T-cell (primary cell): ENCODE results near the gene MEX3C. TPM values are rescaled to one million over a fixed set of nuclear protein-coding genes. Genes with fewer than 3 reads are reported as not detected.

Experiments used
- ATAC-seq, 4 experiments: fragments of 200-7000 bp in 3 of 4; fragments of 150-1000 bp in 1 of 4; cut with Tn5 transposase; replicated peaks in 1 of 4; 1 replicate in 3 of 4; 2 replicates in 1 of 4; pipeline ENCODE4 v1.10.0; 2021; ENCODE audit warnings: moderate library complexity in 3 of 4, mild to moderate bottlenecking in 2 of 4, moderate number of reproducible peaks in 1 of 4
- CTCF ChIA-PET, 2 donors: fragments of 300-600 bp; sonication (Branson Sonifier 250); formaldehyde crosslinking; loops; one replicate each; lab custom pipeline; 2022; ENCODE audit warnings: antibody characterized with exemption in 2 of 2; lab: Charles Lee
- POLR2A ChIA-PET, 2 donors: fragments of 300-600 bp; sonication (Branson Sonifier 250); formaldehyde crosslinking; loops; one replicate each; lab custom pipeline; 2022; ENCODE audit warnings: antibody characterized with exemption in 2 of 2; lab: Charles Lee
- DNase-seq, 35 experiments: peaks; one replicate each; pipeline versions ENCODE4 v3.0.0 to v3.0.0-alpha.2; 2013 to 2023
- H3K27ac ChIP-seq: one replicate; pipeline ENCODE4 v1.5.1; 2013; ENCODE audit warnings: low read length
- H3K27me3 ChIP-seq, 2 experiments: replicated peaks in 1 of 2; 1 replicate in 1 of 2; 2 replicates in 1 of 2; pipeline versions ENCODE4 v1.6.1 to v1.7.0; 2013; ENCODE audit warnings: low read length in 1 of 2, mixed read lengths in 1 of 2; ENCODE audit not compliant: control insufficient read depth in 2 of 2, insufficient read depth in 2 of 2; ENCODE audit errors: extremely low read depth in 1 of 2
- H3K36me3 ChIP-seq, 2 donors: 1 replicate in 1 of 2; 2 replicates in 1 of 2; pipeline versions ENCODE4 v1.6.1 to v1.7.0; 2013; ENCODE audit warnings: low read length in 1 of 2; ENCODE audit not compliant: control insufficient read depth in 2 of 2, insufficient read depth in 1 of 2; ENCODE audit errors: extremely low read depth in 1 of 2
- H3K4me1 ChIP-seq, 2 experiments: 1 replicate in 1 of 2; 2 replicates in 1 of 2; pipeline versions ENCODE4 v1.6.1 to v1.7.0; 2013; ENCODE audit warnings: low read length in 2 of 2, mixed read lengths in 1 of 2; ENCODE audit not compliant: insufficient read depth in 2 of 2, control insufficient read depth in 1 of 2; ENCODE audit errors: extremely low read depth in 1 of 2
- H3K4me3 ChIP-seq, 2 donors: 1 replicate in 1 of 2; 2 replicates in 1 of 2; pipeline versions ENCODE4 v1.5.1 to v1.7.0; 2013; ENCODE audit warnings: mild to moderate bottlenecking in 2 of 2, low read length in 1 of 2, moderate library complexity in 1 of 2; ENCODE audit not compliant: control insufficient read depth in 1 of 2; ENCODE audit errors: extremely low read depth in 1 of 2
- H3K9me3 ChIP-seq: 2 replicates; pipeline ENCODE4 v1.7.0; 2013
- H3K27ac Mint-ChIP-seq, 2 donors: one replicate each; pipeline ENCODE4 v1.8.0; 2020 to 2021; ENCODE audit warnings: mild to moderate bottlenecking in 2 of 2, mixed read lengths in 2 of 2
- H3K27me3 Mint-ChIP-seq, 2 donors: one replicate each; pipeline ENCODE4 v1.8.0; 2021 to 2022; ENCODE audit warnings: mixed read lengths in 2 of 2
- H3K36me3 Mint-ChIP-seq: one replicate; pipeline ENCODE4 v1.8.0; 2021; ENCODE audit warnings: mixed read lengths
- H3K4me1 Mint-ChIP-seq, 3 donors: one replicate each; pipeline ENCODE4 v1.8.0; 2020 to 2022; ENCODE audit warnings: mixed read lengths in 3 of 3, mild to moderate bottlenecking in 1 of 3
- H3K4me3 Mint-ChIP-seq, 3 donors: one replicate each; pipeline ENCODE4 v1.8.0; 2020 to 2022; ENCODE audit warnings: mild to moderate bottlenecking in 3 of 3, mixed read lengths in 3 of 3, moderate library complexity in 3 of 3
- H3K9me3 Mint-ChIP-seq, 3 donors: one replicate each; pipeline ENCODE4 v1.8.0; 2020 to 2022; ENCODE audit warnings: mixed read lengths in 3 of 3
- WGBS: methylation state at CpG from one replicate; pipeline ENCODE4 v1.1.5; 2013; ENCODE audit warnings: missing lambda C conversion rate; ENCODE audit not compliant: insufficient coverage; 5-methylcytosine and 5-hydroxymethylcytosine counted together
- total RNA-seq, 35 experiments: library from RNA in 6 of 35; stranded (reverse) in 6 of 35; fragments of 120-200 nt in 1 of 35; gene quantifications; one replicate each; pipeline versions ENCODE4 v1.2.1 to v1.2.4 and lab custom pipeline; 2013 to 2026

MEX3C gene
- total RNA-seq, 5 donors from 2014 or later (not counting 1 experiment from before 2014, with no cell fraction given), result 45.3 to 64.2 (median 52.0) TPM

- DNase-seq, result no peak
- no peaks in the 10 kb centered on the region for H3K9me3 ChIP-seq
- H3K36me3 Mint-ChIP-seq, result peaks cover 30% of the 10 kb centered on the region
- H3K27ac ChIP-seq, result no peak overlapping the region
- ChIA-PET CTCF (interaction anchor here in 1 of 2 donors (0.6 to 1.0 kb wide), 2 partner anchors 12 to 22 kb away, joined by 3 to 5 read pairs; no protein-coding TSS in a partner anchor), POLR2A (no interaction called here)
- H3K4me1 Mint-ChIP-seq, result peaks cover 39 to 54% (median 52%) of the 10 kb centered on the region in 3 donors
- H3K4me3 Mint-ChIP-seq, result no peak overlapping the region
- peak overlapping the region; percentile 13 to 73 for H3K27ac Mint-ChIP-seq
- H3K36me3 ChIP-seq, result peaks cover 0 to 15% of the 10 kb centered on the region in 2 donors
- no peaks in the 10 kb centered on the region for H3K27me3 Mint-ChIP-seq
- ATAC-seq, result no peak
- no peaks in the 10 kb centered on the region for H3K9me3 Mint-ChIP-seq
- H3K4me3 ChIP-seq, result no peak overlapping the region
- peaks cover 4 to 7% of the 10 kb centered on the region in 2 experiments for H3K4me1 ChIP-seq
- H3K27me3 ChIP-seq, result no peaks in the 10 kb centered on the region
- no CpG with 5 or more reads among the region's 1 CpG for WGBS
Observed at GRCh38 chr18:51171625-51172259, 25.7 kb downstream of the MEX3C start.

DNA sequence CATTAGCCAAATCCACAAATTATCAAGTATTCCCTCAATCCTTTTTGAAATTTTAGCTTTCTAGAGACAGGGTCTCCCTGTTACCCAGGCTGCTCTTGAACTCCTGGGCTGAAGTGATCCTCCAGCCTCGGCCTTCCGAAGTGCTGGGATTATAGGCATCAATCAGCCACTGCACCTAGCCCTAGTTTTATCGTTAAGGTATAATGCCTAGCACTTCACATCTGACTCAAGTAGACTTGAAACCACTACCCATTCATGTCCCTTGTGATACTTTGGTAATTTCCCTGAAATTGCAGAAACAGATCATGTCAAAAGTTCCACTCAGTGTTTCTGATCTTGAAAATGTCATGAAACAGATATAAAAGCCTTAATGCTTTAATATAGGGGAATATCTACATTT is 26.3 kb downstream of the MEX3C start:
- ChIA-PET POLR2A (no interaction called here), CTCF (no interaction called here)
- Mint-ChIP-seq H3K36me3 (peaks cover 25% of the 10 kb centered on the region), H3K27ac (peak overlapping the region; percentile 22 to 49), H3K27me3 (no peaks in the 10 kb centered on the region), H3K9me3 (no peaks in the 10 kb centered on the region), H3K4me1 (peaks cover 34 to 52% (median 50%) of the 10 kb centered on the region in 3 donors), H3K4me3 (no peak overlapping the region)
- no peak for ATAC-seq
- WGBS, result 76% methylated on average over 2 of the region's 3 CpGs
- H3K27ac ChIP-seq, result no peak overlapping the region
- no peaks in the 10 kb centered on the region for H3K27me3 ChIP-seq
- H3K4me1 ChIP-seq, result peaks cover 4 to 7% of the 10 kb centered on the region in 2 experiments
- DNase-seq, result no peak
- H3K4me3 ChIP-seq, result no peak overlapping the region
- H3K9me3 ChIP-seq, result no peaks in the 10 kb centered on the region
- H3K36me3 ChIP-seq, result peaks cover 0 to 10% of the 10 kb centered on the region in 2 donors

DNA sequence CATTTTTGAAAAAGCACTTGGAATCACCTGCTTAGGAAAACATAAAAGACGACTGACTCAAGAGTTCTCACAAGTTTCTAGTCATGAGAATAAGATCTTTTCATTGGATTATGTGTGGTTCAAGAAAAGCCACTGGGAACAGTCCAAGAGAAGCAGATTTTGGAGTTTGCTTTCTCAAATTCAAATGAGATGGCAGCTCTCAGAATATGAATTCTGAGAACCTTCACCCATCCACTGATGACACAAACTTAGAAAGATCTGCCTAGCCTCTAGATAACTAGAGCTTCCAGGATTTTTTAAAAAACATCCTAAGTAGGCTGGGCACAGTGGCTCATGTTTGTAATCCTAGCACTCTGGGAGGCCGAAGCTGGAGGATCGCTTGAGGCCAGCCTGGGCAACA is 26.8 kb downstream of the MEX3C start:
- ATAC-seq (no peak), DNase-seq (no peak)
- Histone ChIP-seq H3K4me3 (no peak overlapping the region), H3K27me3 (no peaks in the 10 kb centered on the region), H3K36me3 (peaks cover 0 to 4% of the 10 kb centered on the region in 2 donors), H3K9me3 (no peaks in the 10 kb centered on the region), H3K4me1 (peaks cover 4 to 7% of the 10 kb centered on the region in 2 experiments), H3K27ac (no peak overlapping the region)
- CTCF ChIA-PET, result no interaction called here
- Mint-ChIP-seq H3K9me3 (no peaks in the 10 kb centered on the region), H3K27me3 (no peaks in the 10 kb centered on the region), H3K4me3 (no peak overlapping the region), H3K36me3 (peaks cover 21% of the 10 kb centered on the region), H3K27ac (peak overlapping the region in 1 of 2 donors; percentile 25), H3K4me1 (peaks cover 32 to 51% (median 50%) of the 10 kb centered on the region in 3 donors)
- POLR2A ChIA-PET, result no interaction called here
- WGBS, result 50% methylated on average over 1 of the region's 3 CpGs

- no peak overlapping the region for H3K4me3 Mint-ChIP-seq
- no peaks in the 10 kb centered on the region for H3K9me3 ChIP-seq
- ChIA-PET POLR2A (no interaction called here), CTCF (no interaction called here)
- H3K27me3 ChIP-seq, result no peaks in the 10 kb centered on the region
- H3K27me3 Mint-ChIP-seq, result no peaks in the 10 kb centered on the region
- H3K36me3 Mint-ChIP-seq, result peaks cover 15% of the 10 kb centered on the region
- ATAC-seq (no peak), DNase-seq (no peak)
- H3K27ac ChIP-seq, result peak overlapping the region; percentile 28
- H3K27ac Mint-ChIP-seq, result peak overlapping the region; percentile 1 to 17
- H3K9me3 Mint-ChIP-seq, result no peaks in the 10 kb centered on the region
- no peak overlapping the region for H3K4me3 ChIP-seq
- peaks cover 32 to 50% (median 49%) of the 10 kb centered on the region in 3 donors for H3K4me1 Mint-ChIP-seq
- H3K4me1 ChIP-seq, result peaks cover 4 to 7% of the 10 kb centered on the region in 2 experiments
- no peaks in the 10 kb centered on the region for H3K36me3 ChIP-seq
Observed at GRCh38 chr18:51169731-51170130, 27.8 kb downstream of the MEX3C start.

- H3K4me1 Mint-ChIP-seq, result peaks cover 28 to 46% (median 46%) of the 10 kb centered on the region in 3 donors
- ATAC-seq, result peak in 1 of 4 experiments; percentile 32
Observed at GRCh38 chr18:51168960-51169662, 28.4 kb downstream of the MEX3C start.

DNA sequence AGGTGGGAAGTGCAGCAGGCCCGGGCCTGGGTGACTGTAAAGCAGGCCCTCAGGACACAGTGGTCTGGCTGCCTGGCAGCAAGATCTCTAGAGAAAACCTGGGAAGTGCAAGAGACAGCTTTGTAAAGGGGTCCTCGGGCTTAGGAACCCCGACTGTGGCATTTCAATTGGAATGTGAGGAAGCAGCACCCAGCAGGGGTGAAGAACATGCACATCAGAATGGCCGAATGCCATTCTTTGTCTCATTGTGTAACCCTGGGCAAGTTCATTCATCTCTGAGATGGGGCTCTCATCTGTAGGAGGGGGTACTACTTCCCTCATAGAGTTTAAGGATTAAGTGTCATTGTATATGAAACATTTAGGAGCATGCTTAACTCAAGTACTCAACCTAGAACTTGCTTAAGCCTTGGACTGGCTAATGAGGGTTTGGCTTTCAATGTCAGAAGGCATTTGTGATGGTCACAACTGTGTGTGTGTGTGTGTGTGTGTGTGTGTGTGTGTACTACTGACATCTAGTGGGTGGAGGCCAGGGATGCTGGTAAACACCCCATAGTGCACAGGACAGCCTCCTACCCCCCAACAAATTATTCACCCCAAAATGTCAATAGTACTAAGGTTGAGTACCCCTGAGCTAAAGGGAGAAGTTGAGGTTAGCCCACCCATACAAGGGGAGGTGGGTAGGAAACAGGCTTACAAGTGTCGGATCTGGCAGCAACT is 29.3 kb downstream of the MEX3C start:
- Histone ChIP-seq H3K27ac (no peak overlapping the region), H3K4me3 (no peak overlapping the region), H3K9me3 (no peaks in the 10 kb centered on the region), H3K4me1 (peaks cover 4 to 7% of the 10 kb centered on the region in 2 experiments), H3K36me3 (no peaks in the 10 kb centered on the region), H3K27me3 (no peaks in the 10 kb centered on the region)
- WGBS, result 100% methylated on average over 1 of the region's 5 CpGs
- DNase-seq (no peak), ATAC-seq (no peak)
- ChIA-PET POLR2A (no interaction called here), CTCF (interaction anchor here in 1 of 2 donors (0.7 kb wide), 1 partner anchor 16 kb away, joined by 3 read pairs; no protein-coding TSS in a partner anchor)
- peak overlapping the region in 1 of 2 donors; percentile 64 for H3K27ac Mint-ChIP-seq
- no peaks in the 10 kb centered on the region for H3K27me3 Mint-ChIP-seq
- H3K9me3 Mint-ChIP-seq, result no peaks in the 10 kb centered on the region
- peaks cover 26 to 46% (median 44%) of the 10 kb centered on the region in 3 donors for H3K4me1 Mint-ChIP-seq
- no peak overlapping the region for H3K4me3 Mint-ChIP-seq
- H3K36me3 Mint-ChIP-seq, result peaks cover 8% of the 10 kb centered on the region

More at GRCh38 chr18:51168960-51169662, 28.4 kb downstream of the MEX3C start:
- ChIA-PET CTCF (interaction anchor here in 1 of 2 donors (0.7 kb wide), 1 partner anchor 15 kb away, joined by 3 read pairs; no protein-coding TSS in a partner anchor), POLR2A (no interaction called here)
- Mint-ChIP-seq H3K27ac (peak overlapping the region in 1 of 2 donors; percentile 39), H3K9me3 (no peaks in the 10 kb centered on the region), H3K27me3 (no peaks in the 10 kb centered on the region), H3K36me3 (peaks cover 11% of the 10 kb centered on the region), H3K4me3 (no peak overlapping the region)
- no peaks in the 10 kb centered on the region for H3K36me3 ChIP-seq
- peaks cover 4 to 7% of the 10 kb centered on the region in 2 experiments for H3K4me1 ChIP-seq
- no CpG with 5 or more reads among the region's 6 CpGs for WGBS
- no peaks in the 10 kb centered on the region for H3K9me3 ChIP-seq
- H3K4me3 ChIP-seq, result no peak overlapping the region
- H3K27ac ChIP-seq, result peak overlapping the region; percentile 28
- DNase-seq, result peak in 1 of 35 experiments; percentile 29
- no peaks in the 10 kb centered on the region for H3K27me3 ChIP-seq
